ENCODE data around the gene BORCS5. TPM values are rescaled to one million over a fixed set of nuclear protein-coding genes. Genes with fewer than 3 reads are reported as not detected.

The BORCS5 gene
- total RNA-seq, 4 donors from 2014 or later, result 0.51 to 87.1 (median 17.9) TPM

GRCh38 chr12:12425616-12426015 lies 68.7 kb downstream of the BORCS5 start:
- TF ChIP-seq POLR2A (IDR thresholded peaks at IDR 0.05) (no peak), CTCF (IDR thresholded peaks at IDR 0.05) (no peak)
- H3K36me3 ChIP-seq, result no peaks in the 10 kb centered on the region
- DNase-seq, result no peak
- intact Hi-C loops (cut with DNase I; ENCODE audit: low total_unique reads), result no loop called here
- no peaks in the 10 kb centered on the region for H3K4me1 ChIP-seq
- peaks cover 0 to 9% of the 10 kb centered on the region in 2 donors for H3K9me3 ChIP-seq
- H3K4me3 ChIP-seq, result no peak overlapping the region
- H3K27me3 ChIP-seq, result no peaks in the 10 kb centered on the region
- H3K27ac ChIP-seq, result no peak overlapping the region

GRCh38 chr12:12427568-12427967 lies 70.7 kb downstream of the BORCS5 start:
- H3K27ac ChIP-seq, result no peak overlapping the region
- H3K36me3 ChIP-seq, result no peaks in the 10 kb centered on the region
- no peak for TF ChIP-seq POLR2A (IDR thresholded peaks at IDR 0.05)
- peaks cover 0 to 9% of the 10 kb centered on the region in 2 donors for H3K9me3 ChIP-seq
- DNase-seq, result no peak
- intact Hi-C loops (cut with DNase I; ENCODE audit: low total_unique reads), result no loop called here
- H3K27me3 ChIP-seq, result no peaks in the 10 kb centered on the region
- no peak overlapping the region for H3K4me3 ChIP-seq
- H3K4me1 ChIP-seq, result no peaks in the 10 kb centered on the region

- no peak for TF ChIP-seq CTCF (IDR thresholded peaks at IDR 0.05)
- no peak for TF ChIP-seq POLR2A (IDR thresholded peaks at IDR 0.05)
- H3K36me3 ChIP-seq, result no peaks in the 10 kb centered on the region
- no peaks in the 10 kb centered on the region for H3K4me1 ChIP-seq
- no peak overlapping the region for H3K27ac ChIP-seq
- no peak for DNase-seq
- peaks cover 0 to 6% of the 10 kb centered on the region in 2 donors for H3K9me3 ChIP-seq
- intact Hi-C loops (cut with DNase I; ENCODE audit: low total_unique reads), result no loop called here
- H3K4me3 ChIP-seq, result no peak overlapping the region
- no peaks in the 10 kb centered on the region for H3K27me3 ChIP-seq
Observed at GRCh38 chr12:12428047-12428446, 71.2 kb downstream of the BORCS5 start.

- Histone ChIP-seq H3K4me1 (no peaks in the 10 kb centered on the region), H3K9me3 (no peaks in the 10 kb centered on the region)
- intact Hi-C loops (cut with DNase I; ENCODE audit: low total_unique reads), result no loop called here
Observed at GRCh38 chr12:12428961-12429657, 72.2 kb downstream of the BORCS5 start.

GRCh38 chr12:12432364-12432763 lies 75.5 kb downstream of the BORCS5 start:
- no peak overlapping the region for H3K4me3 ChIP-seq
- no peaks in the 10 kb centered on the region for H3K4me1 ChIP-seq
- DNase-seq, result no peak
- no peaks in the 10 kb centered on the region for H3K27me3 ChIP-seq
- TF ChIP-seq POLR2A (IDR thresholded peaks at IDR 0.05) (no peak), CTCF (IDR thresholded peaks at IDR 0.05) (no peak)
- H3K9me3 ChIP-seq, result no peaks in the 10 kb centered on the region
- no peak overlapping the region for H3K27ac ChIP-seq
- intact Hi-C loops (cut with DNase I; ENCODE audit: low total_unique reads), result no loop called here
- no peaks in the 10 kb centered on the region for H3K36me3 ChIP-seq

More at GRCh38 chr12:12428961-12429657, 72.2 kb downstream of the BORCS5 start:
- DNase-seq, result no peak
- Histone ChIP-seq H3K27ac (no peak overlapping the region), H3K27me3 (no peaks in the 10 kb centered on the region), H3K4me3 (no peak overlapping the region), H3K36me3 (no peaks in the 10 kb centered on the region)
- no peak for TF ChIP-seq CTCF (IDR thresholded peaks at IDR 0.05)
- TF ChIP-seq POLR2A (IDR thresholded peaks at IDR 0.05), result no peak

Data from uterus (tissue), 4 donors.